ENCODE results near the gene KRTAP10-8. TPM values are rescaled to one million over a fixed set of nuclear protein-coding genes. Genes with fewer than 3 reads are reported as not detected.
"Not testable (repeated sequence)": the region's sequence is repeated elsewhere in the genome, so short reads cannot be mapped to it uniquely, and the experiment has no call there.

KRTAP10-8 gene
- total RNA-seq, 1 donor from 2014 or later = not detected

DNA sequence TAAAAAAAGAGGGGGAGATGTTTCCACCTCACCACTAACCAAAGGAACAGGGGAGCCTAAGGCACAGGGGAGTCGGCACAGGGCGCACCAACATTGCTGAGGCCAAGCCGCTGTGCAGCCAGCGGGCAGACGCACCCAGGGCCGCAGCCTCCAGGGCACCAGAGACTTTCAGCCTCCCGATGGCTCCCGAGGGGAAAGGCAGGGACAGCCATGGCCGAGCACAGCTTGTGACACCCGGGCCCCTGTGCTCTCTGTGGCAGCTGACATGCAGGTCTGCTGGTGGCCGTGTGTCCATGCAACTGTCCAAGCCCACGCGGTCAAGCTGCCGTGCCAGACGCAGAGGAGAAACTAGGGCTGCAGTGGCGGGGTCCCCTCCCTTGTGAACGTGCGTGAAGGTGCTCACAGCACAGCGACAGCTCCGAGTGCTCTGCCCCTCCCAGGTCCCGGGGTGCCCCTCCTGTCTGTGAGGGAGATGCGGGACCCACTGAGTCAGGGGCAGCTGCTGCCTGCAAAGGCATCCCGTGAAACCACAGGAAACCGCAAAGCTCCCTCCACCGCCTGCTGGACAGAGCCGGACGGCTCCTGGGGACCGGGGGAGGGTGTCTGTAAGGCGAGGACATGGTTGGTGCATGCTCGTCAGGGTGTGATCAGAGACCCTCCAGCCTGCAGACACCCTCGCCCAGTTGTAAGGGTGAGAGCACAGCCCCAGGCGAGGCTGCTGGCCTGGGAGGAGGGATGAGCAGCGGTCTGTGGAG, 36.9 kb downstream of the KRTAP10-8 start:
- no peak for ATAC-seq

DNA sequence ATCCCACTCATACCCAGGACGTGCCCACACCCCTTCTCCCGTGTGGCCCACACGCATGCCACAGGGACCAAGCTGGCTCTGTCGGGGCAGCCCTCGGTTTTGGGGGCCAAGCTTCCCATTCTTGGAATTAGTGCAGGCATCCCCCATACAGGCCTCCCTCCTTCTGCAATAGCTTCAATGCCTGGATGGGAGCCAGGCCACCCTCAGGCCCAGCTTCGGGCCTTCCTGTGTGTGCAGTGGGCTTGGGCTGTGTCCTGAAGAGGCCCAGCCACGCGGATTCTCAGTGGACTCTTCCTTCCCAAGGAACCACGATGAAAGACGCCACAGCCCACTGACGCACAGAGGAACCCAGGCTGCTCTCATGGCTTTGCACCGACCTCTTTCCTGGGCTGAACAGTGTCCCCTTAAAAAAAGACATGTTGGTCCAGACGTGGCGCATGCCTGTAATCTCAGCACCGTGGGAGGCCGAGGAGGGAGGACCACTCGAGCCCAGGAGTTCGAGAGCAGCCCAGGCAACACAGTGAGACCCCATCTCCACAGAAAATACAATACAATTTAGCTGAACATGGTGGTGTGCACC, 37.7 kb downstream of the KRTAP10-8 start:
- ATAC-seq = no peak

- no peak for ATAC-seq
These were observed 38.5 kb downstream of the KRTAP10-8 start for GRCh38 chr21:44650265-44650972.

- no peak for ATAC-seq
These were observed 39.2 kb downstream of the KRTAP10-8 start for GRCh38 chr21:44650973-44651675.

- ATAC-seq = no peak
These were observed 41.2 kb downstream of the KRTAP10-8 start for GRCh38 chr21:44653123-44653522.

- ATAC-seq = no peak
These were observed 42.0 kb downstream of the KRTAP10-8 start for GRCh38 chr21:44653656-44654575.

DNA sequence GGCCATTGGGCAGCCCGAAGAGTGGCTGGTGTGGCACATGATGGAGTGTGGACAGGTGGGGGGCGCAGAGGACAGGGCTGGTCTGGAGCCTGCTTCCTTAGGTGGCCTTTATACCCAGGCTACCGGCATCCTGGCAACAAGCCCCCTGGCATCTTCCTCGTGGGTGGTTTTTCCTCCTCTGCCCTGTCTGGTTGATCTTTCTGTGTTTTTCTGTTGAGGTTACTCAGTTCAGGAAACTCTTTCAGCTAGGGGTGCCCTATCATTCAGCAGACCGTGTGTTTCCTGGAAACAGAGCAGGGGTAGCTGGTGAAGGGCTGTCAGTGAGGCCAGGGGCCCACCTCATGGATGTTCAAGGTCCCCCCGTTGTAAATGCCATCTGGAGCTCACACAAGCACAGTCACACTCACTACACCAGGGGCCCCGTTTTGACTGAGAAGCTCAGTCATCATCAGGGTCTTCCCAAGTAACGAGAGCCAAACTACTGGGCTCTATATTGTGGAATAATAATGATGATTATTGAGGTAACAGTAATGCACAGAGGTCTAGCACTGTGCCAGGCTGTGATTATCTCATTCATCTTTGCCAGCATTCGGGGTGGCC, 42.8 kb downstream of the KRTAP10-8 start, which contains the start of gene KRTAP12-4:
Gene KRTAP12-4, minus strand, starts transcription at position 84 of the 600 bp plus-strand sequence. Its CDS starts 45 bp downstream, at position 39.
- no peak for ATAC-seq

DNA sequence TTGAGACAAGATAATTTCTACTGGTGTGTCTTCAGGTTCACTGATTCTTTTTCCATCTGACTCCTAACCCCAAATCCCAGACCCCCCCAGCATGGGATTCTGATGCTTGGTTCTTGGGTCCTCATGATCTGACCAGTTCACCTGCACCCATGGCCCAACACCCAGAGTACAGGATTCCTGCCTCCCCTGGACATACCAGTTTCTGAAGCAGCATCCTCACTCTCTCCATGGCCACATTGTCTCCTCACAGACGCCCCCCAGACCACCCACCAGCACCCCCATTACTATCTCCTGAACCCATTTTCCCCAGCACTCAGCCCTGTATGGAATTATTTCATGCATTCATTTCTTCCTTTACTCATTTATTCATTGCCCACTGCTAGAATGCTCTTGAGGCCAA, 45.0 kb downstream of the KRTAP10-8 start:
- no peak for ATAC-seq

DNA sequence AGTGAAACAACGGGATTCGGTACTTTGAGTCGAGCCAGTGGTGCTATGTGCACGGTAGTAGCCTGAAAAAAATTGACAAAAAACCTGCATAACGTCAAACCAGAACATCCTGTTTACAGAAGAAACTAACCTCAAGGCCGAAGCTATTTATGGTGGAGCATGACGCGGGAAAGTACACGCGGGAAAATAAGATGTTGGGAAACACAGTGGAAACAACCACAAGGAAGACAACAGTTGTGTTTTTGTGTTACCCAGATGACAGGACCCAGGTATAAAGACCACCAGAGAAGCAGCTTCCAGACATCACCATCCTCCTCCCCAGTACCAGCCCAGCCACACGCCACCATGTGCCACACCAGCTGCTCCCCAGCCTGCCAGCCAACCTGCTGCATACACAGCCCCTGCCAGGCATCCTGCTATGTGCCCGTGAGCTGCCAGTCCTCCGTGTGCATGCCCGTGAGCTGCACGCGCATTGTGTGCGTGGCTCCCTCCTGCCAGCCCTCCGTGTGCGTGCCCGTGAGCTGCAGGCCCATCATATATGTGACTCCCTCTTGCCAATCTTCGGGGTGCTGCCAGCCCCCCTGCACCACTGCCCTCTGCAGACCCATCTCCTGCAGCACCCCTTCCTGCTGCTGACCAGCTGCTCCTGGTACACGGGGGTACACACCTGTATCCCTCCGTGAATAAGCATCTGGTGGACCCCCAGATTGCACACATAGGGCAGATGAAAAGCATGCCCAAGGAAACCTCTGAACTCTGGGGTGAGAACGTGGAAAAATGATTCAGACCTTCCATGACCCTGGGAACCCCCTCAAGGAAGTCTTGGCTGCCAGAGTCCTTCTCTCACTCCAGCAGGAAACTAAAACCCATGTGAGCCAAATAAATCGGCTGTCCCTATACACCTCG, 46.0 kb downstream of the KRTAP10-8 start, which contains the start of gene KRTAP12-3:
Gene KRTAP12-3, plus strand, starts transcription at position 298 of the 906 bp plus-strand sequence. Its CDS starts 48 bp downstream, at position 346.
- no peak for ATAC-seq

DNA sequence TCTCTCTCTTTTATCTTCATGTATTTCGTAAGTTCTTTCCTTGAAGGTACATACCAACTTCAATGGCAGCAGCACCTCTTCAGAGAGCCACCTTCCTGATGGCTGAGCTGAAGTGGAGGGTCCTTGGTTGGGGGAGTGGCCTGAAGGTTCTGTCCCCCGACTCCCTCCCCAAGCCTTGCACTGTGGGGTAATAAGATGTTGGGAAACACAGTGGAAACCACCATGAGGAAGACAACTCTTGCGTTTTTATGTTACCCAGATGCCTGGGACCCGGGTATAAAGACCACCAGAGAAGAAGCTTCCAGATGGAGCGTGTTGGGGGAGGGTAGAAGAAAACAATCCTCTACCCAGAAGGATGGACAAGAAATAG, 46.6 kb downstream of the KRTAP10-8 start:
- no peak for ATAC-seq

DNA sequence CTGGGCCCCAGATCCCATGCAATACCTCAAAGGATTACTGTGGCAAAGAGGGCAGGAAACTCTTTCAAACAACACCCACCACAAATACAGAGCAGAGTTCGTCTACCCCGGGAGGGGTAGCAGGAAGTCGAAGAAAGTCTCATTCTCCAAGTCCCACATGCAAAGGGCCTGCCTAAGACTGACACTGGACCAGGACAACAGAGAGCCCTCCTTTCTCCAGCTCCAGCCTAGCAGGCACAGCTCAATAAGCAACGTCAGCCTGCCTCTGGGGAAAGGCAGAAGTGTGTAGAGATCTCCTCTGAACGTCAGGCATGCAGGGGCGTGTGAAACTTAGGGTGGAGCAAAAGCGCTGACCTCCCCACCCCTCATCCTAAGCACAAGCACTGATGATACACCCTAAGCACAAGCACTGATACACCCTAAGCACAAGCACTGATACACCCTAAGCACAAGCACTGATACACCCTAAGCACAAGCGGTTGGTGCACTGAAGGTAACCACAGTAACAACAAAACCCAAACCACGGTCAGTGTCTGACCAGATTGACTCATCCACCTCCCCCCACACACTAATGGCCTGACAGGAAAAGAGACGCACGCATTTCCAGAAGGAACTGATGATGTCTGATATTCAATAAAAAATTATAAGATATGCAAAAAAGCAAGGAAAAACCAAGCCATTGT, 47.2 kb downstream of the KRTAP10-8 start:
- ATAC-seq = no peak

- ATAC-seq = not testable (repeated sequence)
These were observed 49.7 kb downstream of the KRTAP10-8 start for GRCh38 chr21:44661567-44661966.

Other genes with a start within 250 kb of the KRTAP10-8 start
- 0.72 TPM for gene LRRC3, start 156.6 kb upstream of the KRTAP10-8 start, total RNA-seq
- gene KRTAP10-1, start 71.9 kb upstream of the KRTAP10-8 start, total RNA-seq = not detected
- gene KRTAP10-2, start 60.6 kb upstream of the KRTAP10-8 start, total RNA-seq = not detected
- not detected for gene KRTAP10-3, start 53.3 kb upstream of the KRTAP10-8 start, total RNA-seq
- not detected for gene KRTAP10-4, start 38.4 kb upstream of the KRTAP10-8 start, total RNA-seq
- not detected for gene KRTAP10-5, start 31.5 kb upstream of the KRTAP10-8 start, total RNA-seq
- gene KRTAP10-6, start 19.6 kb upstream of the KRTAP10-8 start, total RNA-seq = not detected
- gene KRTAP10-7, start 11.5 kb upstream of the KRTAP10-8 start, total RNA-seq = not detected
- not detected for gene KRTAP10-9, start 15.0 kb downstream of the KRTAP10-8 start, total RNA-seq
- gene KRTAP10-10, start 25.3 kb downstream of the KRTAP10-8 start, total RNA-seq = not detected
- not detected for gene KRTAP10-11, start 34.3 kb downstream of the KRTAP10-8 start, total RNA-seq
- gene KRTAP12-4, start 42.6 kb downstream of the KRTAP10-8 start, total RNA-seq = not detected
- not detected for gene KRTAP12-3, start 45.9 kb downstream of the KRTAP10-8 start, total RNA-seq
- gene KRTAP12-2, start 54.8 kb downstream of the KRTAP10-8 start, total RNA-seq = not detected
- not detected for gene KRTAP12-1, start 70.1 kb downstream of the KRTAP10-8 start, total RNA-seq
- gene KRTAP10-12, start 85.1 kb downstream of the KRTAP10-8 start, total RNA-seq = not detected
- 0.08 TPM for gene TSPEAR, start 99.5 kb downstream of the KRTAP10-8 start, total RNA-seq
- gene UBE2G2, start 189.7 kb downstream of the KRTAP10-8 start, total RNA-seq = 35.8 TPM
- gene SUMO3, start 206.0 kb downstream of the KRTAP10-8 start, total RNA-seq = 51.9 TPM